ENCODE results near the gene H2AZ1.

GRCh38 chr4:99950913-99951254 lies 809 bp upstream of the H2AZ1 start:
- TF ChIP-seq CTCF (IDR thresholded peaks at IDR 0.05) (peak in 1 of 3 donors; percentile 0), POLR2A (IDR thresholded peaks at IDR 0.05) (no peak), EP300 (IDR thresholded peaks at IDR 0.05) (no peak)
